Mesendoderm (in vitro differentiated cells): Measurements from ENCODE around the gene KRTAP10-7. TPM values are rescaled to one million over a fixed set of nuclear protein-coding genes. Genes with fewer than 3 reads are reported as not detected.
"Not testable (repeated sequence)": the region's sequence is repeated elsewhere in the genome, so short reads cannot be mapped to it uniquely, and the experiment has no call there.

Experiments
- DNase-seq: peaks from one replicate; pipeline ENCODE4 v3.0.0; 2013
- H2AK5ac ChIP-seq: 2 replicates; pipeline ENCODE4 v1.6.1; 2013; ENCODE audit warnings: low read length, inconsistent platforms
- H2BK120ac ChIP-seq: 2 replicates; pipeline ENCODE4 v1.6.1; 2013; ENCODE audit warnings: low read depth, mild to moderate bottlenecking, low read length, moderate library complexity, mixed read lengths
- H2BK15ac ChIP-seq: replicated peaks from 2 replicates; pipeline ENCODE4 v1.6.1; 2013; ENCODE audit warnings: low read depth, mild to moderate bottlenecking, moderate library complexity
- H2BK5ac ChIP-seq: 2 replicates; pipeline ENCODE4 v1.6.1; 2013; ENCODE audit warnings: low read length, inconsistent platforms
- H3K18ac ChIP-seq: 2 replicates; pipeline ENCODE4 v1.6.1; 2013; ENCODE audit warnings: mild to moderate bottlenecking, low read length, mixed read lengths
- H3K23ac ChIP-seq: one replicate; pipeline ENCODE4 v1.6.1; 2013; ENCODE audit warnings: low read length
- H3K27ac ChIP-seq: 2 replicates; pipeline ENCODE4 v1.5.1; 2013; ENCODE audit warnings: low read depth, mild to moderate bottlenecking, inconsistent platforms, low read length, moderate library complexity
- H3K27me3 ChIP-seq: 2 replicates; pipeline ENCODE4 v1.6.1; 2013; ENCODE audit warnings: low read length, control low read depth, mild to moderate bottlenecking, inconsistent platforms; ENCODE audit not compliant: insufficient read depth, poor library complexity
- H3K36me3 ChIP-seq: 2 replicates; pipeline ENCODE4 v1.6.1; 2013; ENCODE audit warnings: low read length, inconsistent platforms; ENCODE audit not compliant: control insufficient read depth, insufficient read depth
- H3K4ac ChIP-seq: one replicate; pipeline ENCODE4 v1.6.1; 2013; ENCODE audit warnings: low read depth, mild to moderate bottlenecking, low read length, moderate library complexity
- H3K4me1 ChIP-seq: 2 replicates; pipeline ENCODE4 v1.6.1; 2013; ENCODE audit warnings: low read depth, low read length, inconsistent platforms; ENCODE audit not compliant: control insufficient read depth
- H3K4me2 ChIP-seq: 2 replicates; pipeline ENCODE4 v1.6.1; 2013; ENCODE audit warnings: low read length
- H3K4me3 ChIP-seq: 2 replicates; pipeline ENCODE4 v1.5.1; 2013; ENCODE audit warnings: mild to moderate bottlenecking, low read length
- H3K56ac ChIP-seq: one replicate; pipeline ENCODE4 v1.6.1; 2013; ENCODE audit warnings: low read length
- H3K79me1 ChIP-seq: 2 replicates; pipeline ENCODE4 v1.6.1; 2013; ENCODE audit warnings: low read length, inconsistent platforms
- H3K79me2 ChIP-seq: 2 replicates; pipeline ENCODE4 v1.6.1; 2013; ENCODE audit warnings: mild to moderate bottlenecking, low read length; ENCODE audit not compliant: control insufficient read depth, insufficient read depth
- H3K9ac ChIP-seq: 2 replicates; pipeline ENCODE4 v1.6.1; 2013; ENCODE audit warnings: low read length, inconsistent platforms
- H4K5ac ChIP-seq: one replicate; pipeline ENCODE4 v1.6.1; 2013; ENCODE audit warnings: low read length
- H4K8ac ChIP-seq: one replicate; pipeline ENCODE4 v1.6.1; 2013; ENCODE audit warnings: low read depth, mild to moderate bottlenecking, control low read depth, low read length, moderate library complexity
- WGBS: extraction: QIAGEN DNeasy Blood & Tissue Kit; methylation state at CpG from one replicate; pipeline ENCODE4 v1.1.7; 2013; ENCODE audit warnings: low lambda C conversion rate, missing lambda C conversion rate; ENCODE audit not compliant: insufficient coverage; ENCODE audit errors: extremely low coverage; 5-methylcytosine and 5-hydroxymethylcytosine counted together
- polyA plus RNA-seq, 2 experiments: library from polyadenylated mRNA; stranded (reverse); fragments of 200-250 nt; gene quantifications; one replicate each; pipeline ENCODE4 v1.2.3, GENCODE V29; 2013

Gene KRTAP10-7
- polyA plus RNA-seq (2013, experiment 1 of 2) = not detected
- not detected for polyA plus RNA-seq (2013, experiment 2 of 2)

- H3K4me1 ChIP-seq, H3K79me1 ChIP-seq, H3K79me2 ChIP-seq, H3K23ac ChIP-seq, H3K4me2 ChIP-seq, H3K36me3 ChIP-seq, H3K4me3 ChIP-seq, H3K4ac ChIP-seq, H3K56ac ChIP-seq, H3K9ac ChIP-seq, H2AK5ac ChIP-seq, H4K8ac ChIP-seq, H2BK120ac ChIP-seq, H3K27ac ChIP-seq, H4K5ac ChIP-seq, H3K27me3 ChIP-seq, H2BK5ac ChIP-seq, H2BK15ac ChIP-seq, DNase-seq: not testable (repeated sequence)
- whole genome bisulfite sequencing = no CpG with 5 or more reads among the region's 23 CpGs
- H3K18ac ChIP-seq = peak within 1 kb of the TSS; percentile 31
These were observed at the start of gene KRTAP10-7 for GRCh38 chr21:44600118-44600978. Gene KRTAP10-7 (plus strand): TSS chr21:44600597. CDS start chr21:44600622, 25 bp downstream.

- DNase-seq = no peak
- H3K36me3 ChIP-seq = no peaks in the 10 kb centered on the region
- no peak overlapping the region for H3K56ac ChIP-seq
- no peaks in the 10 kb centered on the region for H3K79me1 ChIP-seq
- H2BK120ac ChIP-seq = no peak overlapping the region
- no peak overlapping the region for H3K4ac ChIP-seq
- H3K4me3 ChIP-seq = no peak overlapping the region
- no CpG with 5 or more reads among the region's 10 CpGs for WGBS
- H3K4me2 ChIP-seq = no peak overlapping the region
- H3K79me2 ChIP-seq = no peaks in the 10 kb centered on the region
- H3K27ac ChIP-seq = no peak overlapping the region
- no peak overlapping the region for H3K18ac ChIP-seq
- H3K4me1 ChIP-seq = peaks cover 9% of the 10 kb centered on the region
- H4K8ac ChIP-seq = no peak overlapping the region
- no peak overlapping the region for H3K23ac ChIP-seq
- no peak overlapping the region for H2BK5ac ChIP-seq
- no peak overlapping the region for H3K9ac ChIP-seq
- no peak overlapping the region for H4K5ac ChIP-seq
- H2AK5ac ChIP-seq = no peak overlapping the region
- no peaks in the 10 kb centered on the region for H3K27me3 ChIP-seq
- no peak overlapping the region for H2BK15ac ChIP-seq
These were observed 49.6 kb upstream of the KRTAP10-7 start for GRCh38 chr21:44550807-44551206.

- Histone ChIP-seq H3K27me3 (no peaks in the 10 kb centered on the region), H3K27ac (no peak within 1 kb of the TSS), H2AK5ac (no peak within 1 kb of the TSS), H3K4me2 (no peak within 1 kb of the TSS), H4K5ac (no peak within 1 kb of the TSS), H3K56ac (peak within 1 kb of the TSS; percentile 34), H2BK15ac (no peak within 1 kb of the TSS), H3K36me3 (no peaks in the 10 kb centered on the region), H3K4ac (no peak within 1 kb of the TSS), H3K79me2 (no peaks in the 10 kb centered on the region), H2BK5ac (no peak within 1 kb of the TSS), H3K79me1 (no peaks in the 10 kb centered on the region), H3K9ac (no peak within 1 kb of the TSS), H3K18ac (no peak within 1 kb of the TSS), H4K8ac (no peak within 1 kb of the TSS), H3K23ac (no peak within 1 kb of the TSS), H2BK120ac (no peak within 1 kb of the TSS), H3K4me1 (peaks cover 9% of the 10 kb centered on the region), H3K4me3 (no peak within 1 kb of the TSS)
- DNase-seq = no peak
- WGBS = no CpG with 5 or more reads among the region's 17 CpGs
These were observed 48.9 kb upstream of the KRTAP10-7 start, which contains the start of gene KRTAP10-2 for GRCh38 chr21:44551340-44551961. Gene KRTAP10-2 (minus strand): TSS chr21:44551505. CDS start chr21:44551458, 47 bp downstream.

DNA sequence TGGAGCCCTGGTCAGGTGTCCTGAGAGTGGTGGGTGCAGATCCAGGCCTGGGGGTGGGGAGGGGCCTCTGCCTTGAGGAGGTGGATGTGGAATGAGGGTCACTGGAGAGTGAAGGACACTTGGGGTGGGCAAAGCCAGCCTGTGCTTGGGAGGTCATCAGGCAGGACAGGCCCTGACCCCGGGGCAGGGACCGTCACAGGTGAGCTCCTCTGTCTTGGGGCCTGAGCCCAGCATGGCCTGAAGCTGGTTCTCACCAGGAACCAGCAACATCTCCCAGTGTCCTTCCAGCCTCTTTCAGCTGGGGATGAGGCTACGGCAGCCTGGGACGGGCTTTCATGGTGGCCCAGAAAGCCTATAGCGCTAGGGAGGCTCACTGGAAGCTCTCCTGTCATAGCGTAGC, 48.3 kb upstream of the KRTAP10-7 start:
- H4K8ac ChIP-seq = no peak overlapping the region
- H3K9ac ChIP-seq = no peak overlapping the region
- DNase-seq = no peak
- no CpG with 5 or more reads among the region's 6 CpGs for WGBS
- H3K79me2 ChIP-seq = no peaks in the 10 kb centered on the region
- peaks cover 9% of the 10 kb centered on the region for H3K4me1 ChIP-seq
- no peak overlapping the region for H3K4me3 ChIP-seq
- H3K36me3 ChIP-seq = no peaks in the 10 kb centered on the region
- no peak overlapping the region for H4K5ac ChIP-seq
- H3K4me2 ChIP-seq = no peak overlapping the region
- H2BK120ac ChIP-seq = no peak overlapping the region
- H2AK5ac ChIP-seq = no peak overlapping the region
- H2BK5ac ChIP-seq = no peak overlapping the region
- H3K79me1 ChIP-seq = no peaks in the 10 kb centered on the region
- H3K27ac ChIP-seq = no peak overlapping the region
- no peaks in the 10 kb centered on the region for H3K27me3 ChIP-seq
- no peak overlapping the region for H3K23ac ChIP-seq
- no peak overlapping the region for H3K4ac ChIP-seq
- no peak overlapping the region for H3K18ac ChIP-seq
- H2BK15ac ChIP-seq = no peak overlapping the region
- no peak overlapping the region for H3K56ac ChIP-seq

DNA sequence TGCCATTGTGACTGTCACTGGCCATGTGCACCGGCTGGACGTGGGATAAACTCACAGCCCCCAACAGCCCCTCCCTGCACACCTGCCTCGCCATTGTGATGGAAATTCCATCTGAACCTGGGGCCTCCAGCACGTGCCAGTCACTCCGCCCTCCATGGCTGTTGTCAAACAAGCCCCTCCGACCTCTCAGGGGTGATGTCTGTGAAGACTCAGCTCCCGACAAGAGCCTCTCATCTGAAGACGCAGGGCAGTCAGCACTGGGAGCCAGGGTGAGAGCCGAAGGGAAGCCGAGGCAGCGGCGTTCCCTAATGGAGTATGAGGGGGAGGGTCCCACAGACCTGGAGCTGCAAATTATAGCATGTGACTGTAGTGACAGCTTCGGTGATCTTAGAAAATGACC, 47.7 kb upstream of the KRTAP10-7 start:
- H4K5ac ChIP-seq = no peak overlapping the region
- no peak overlapping the region for H2BK5ac ChIP-seq
- H3K27ac ChIP-seq = no peak overlapping the region
- H3K9ac ChIP-seq = no peak overlapping the region
- H2AK5ac ChIP-seq = no peak overlapping the region
- H3K4me1 ChIP-seq = peaks cover 9% of the 10 kb centered on the region
- H3K36me3 ChIP-seq = no peaks in the 10 kb centered on the region
- H3K79me1 ChIP-seq = no peaks in the 10 kb centered on the region
- H3K23ac ChIP-seq = no peak overlapping the region
- no peak overlapping the region for H3K18ac ChIP-seq
- no peaks in the 10 kb centered on the region for H3K79me2 ChIP-seq
- H3K4me3 ChIP-seq = no peak overlapping the region
- H4K8ac ChIP-seq = no peak overlapping the region
- H3K27me3 ChIP-seq = no peaks in the 10 kb centered on the region
- DNase-seq = no peak
- WGBS = no CpG with 5 or more reads among the region's 13 CpGs
- no peak overlapping the region for H3K4me2 ChIP-seq
- H2BK15ac ChIP-seq = no peak overlapping the region
- no peak overlapping the region for H3K4ac ChIP-seq
- H3K56ac ChIP-seq = no peak overlapping the region
- H2BK120ac ChIP-seq = no peak overlapping the region
